Stimulated activated CD8-positive, alpha-beta memory T cell treated with anti-CD3 and anti-CD28 coated beads, Interleukin-4, amount 100 ng/mL, for 1 hour (primary cell): ENCODE data around the gene RFX1.
"Not testable (repeated sequence)": the region's sequence is repeated elsewhere in the genome, so short reads cannot be mapped to it uniquely, and the experiment has no call there.

Experiments used
- DNase-seq, 2 donors: peaks; one replicate each; pipeline ENCODE4 v3.0.0-alpha.2; 2020; ENCODE audit warnings: low read depth in 2 of 2, low spot score in 1 of 2

RFX1 gene

DNA sequence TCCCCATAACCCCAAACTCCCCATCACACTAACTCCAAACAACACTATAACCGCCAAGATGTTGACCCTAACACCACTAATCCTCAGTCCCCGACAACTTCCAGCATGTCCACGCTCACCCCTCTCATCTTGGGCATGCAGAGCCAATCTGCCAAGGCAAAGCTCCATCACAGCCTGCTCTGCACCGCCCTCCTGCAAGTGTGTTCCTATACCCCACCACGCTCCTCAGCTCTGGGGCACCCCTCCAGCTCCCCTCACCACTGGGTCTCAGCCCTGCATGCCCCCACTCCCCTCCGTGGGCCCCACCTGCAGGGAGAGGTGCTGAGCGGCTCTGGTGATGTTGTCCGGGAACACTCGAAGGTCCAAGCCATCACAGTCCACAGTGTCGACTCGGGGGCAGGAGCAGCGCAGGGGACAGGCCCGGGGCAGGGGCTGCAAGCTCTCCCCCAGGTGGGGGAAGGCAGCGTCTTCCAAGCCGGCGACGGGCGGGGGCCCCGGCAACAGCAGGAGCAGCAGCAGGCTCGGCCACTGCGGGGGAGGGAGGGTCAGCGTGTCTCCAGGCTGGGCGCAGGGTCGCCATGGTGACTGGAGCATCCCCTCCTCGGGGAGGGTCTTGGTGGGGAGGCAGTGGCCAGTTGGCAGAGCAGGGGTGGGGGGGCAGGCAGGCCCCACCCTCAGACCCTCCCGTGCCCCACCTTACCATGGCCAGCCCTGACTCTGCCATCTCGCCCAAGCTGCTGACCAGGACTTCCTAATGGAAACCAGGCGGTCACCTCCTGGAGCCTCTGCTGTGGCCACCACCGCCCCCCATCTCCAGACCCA lies 68.4 kb downstream of the RFX1 start:
- DNase-seq: no peak

DNA sequence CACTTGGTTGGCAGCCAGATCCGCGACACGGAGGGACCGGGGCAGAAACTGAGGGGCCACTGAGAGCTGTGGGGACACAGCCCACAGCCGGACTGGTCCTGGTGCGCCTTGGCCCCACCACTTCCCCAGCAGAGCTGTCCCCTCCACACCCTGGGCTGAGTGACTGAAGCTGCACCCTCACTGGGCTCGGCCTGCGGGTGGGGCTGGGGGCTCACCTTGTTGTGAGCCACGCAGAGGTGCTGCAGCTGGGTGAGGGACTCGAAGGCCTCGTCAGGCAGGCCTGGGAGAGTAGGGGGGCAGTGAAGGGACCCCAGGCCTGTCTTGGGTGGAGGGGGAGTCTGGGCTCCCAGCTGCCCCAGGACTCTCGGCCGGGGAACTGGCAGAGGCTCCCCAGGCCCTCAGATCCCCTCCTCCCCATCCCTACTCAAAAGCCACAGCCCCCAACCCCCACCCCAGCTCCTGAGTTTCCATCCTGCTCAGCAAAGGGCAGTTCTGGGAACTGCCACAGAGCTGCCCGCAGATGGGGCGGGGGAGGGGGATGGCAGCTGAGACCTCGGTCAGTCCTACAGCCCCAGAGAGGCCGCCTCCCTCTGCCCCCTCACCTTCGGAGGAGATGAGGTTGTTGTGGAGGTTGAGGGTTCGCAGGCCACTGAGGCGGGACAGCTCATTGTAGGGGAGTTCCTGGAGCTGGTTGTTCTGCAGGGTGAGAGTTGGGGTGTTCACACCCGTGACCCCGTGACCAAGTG lies 70.2 kb downstream of the RFX1 start:
- no peak for DNase-seq

DNA sequence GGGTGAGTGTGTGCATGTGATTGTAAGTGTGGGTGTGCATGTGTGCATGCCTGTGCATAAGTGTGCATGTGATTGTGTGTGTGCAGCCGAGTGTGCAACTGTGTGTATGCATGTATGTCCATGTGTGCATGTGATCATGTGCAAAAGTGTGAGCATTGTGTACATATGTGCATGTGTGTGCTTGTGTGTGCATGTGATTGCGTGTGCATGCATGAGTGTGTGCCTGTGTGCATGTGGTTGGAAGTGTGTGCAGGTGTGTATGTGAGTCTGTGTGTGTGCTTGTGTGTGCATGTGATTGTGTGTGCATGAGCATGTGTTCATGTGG lies 71.4 kb downstream of the RFX1 start:
- no peak for DNase-seq

DNA sequence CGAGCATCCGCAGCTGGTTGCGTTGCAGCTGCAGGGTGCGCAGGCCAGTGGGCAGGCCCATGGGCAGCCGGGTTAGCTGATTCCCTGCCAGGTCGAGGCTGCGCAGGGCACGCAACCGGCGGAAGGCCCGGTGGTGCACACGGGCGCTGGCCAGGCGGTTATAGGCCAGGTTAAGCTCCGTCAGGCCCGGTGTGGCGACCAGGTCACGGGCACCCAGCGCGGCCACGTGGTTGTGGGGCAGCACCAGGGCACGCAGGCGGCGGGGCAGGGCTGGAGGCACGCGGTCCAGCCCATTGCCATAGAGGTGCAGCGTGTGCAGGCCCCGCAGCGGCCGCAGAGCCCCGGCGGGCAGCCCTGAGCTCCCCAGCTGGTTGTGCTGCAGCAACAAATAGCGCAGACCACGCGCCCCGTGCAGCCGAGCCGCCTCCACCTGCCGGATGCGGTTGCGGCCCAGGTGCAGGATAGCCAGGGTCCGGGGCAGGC lies 73.2 kb downstream of the RFX1 start:
- DNase-seq: no peak

DNA sequence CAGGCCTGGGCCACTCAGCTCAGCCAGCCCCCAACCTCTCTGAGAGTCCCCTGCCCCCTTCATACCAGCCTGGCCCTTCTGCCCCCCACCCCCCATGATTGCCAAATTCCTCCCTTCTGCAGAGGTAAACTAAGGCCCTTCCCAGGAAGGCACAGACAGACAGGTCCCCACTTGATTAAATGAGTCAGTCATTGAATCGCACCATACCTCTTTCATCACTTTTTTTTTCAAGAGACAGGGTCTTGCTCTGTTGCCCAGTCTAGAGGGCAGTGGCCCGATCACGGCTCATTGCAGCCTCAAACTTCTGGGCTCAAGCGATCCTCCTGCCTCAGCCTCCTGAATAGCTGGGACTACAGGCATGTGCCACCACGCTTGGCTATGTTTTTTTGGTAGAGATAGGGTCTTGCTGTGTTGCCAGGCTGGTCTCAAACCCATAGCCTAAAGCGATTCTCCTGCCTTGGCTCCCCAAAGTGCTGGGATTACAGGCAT lies 73.9 kb downstream of the RFX1 start:
- no peak for DNase-seq

DNA sequence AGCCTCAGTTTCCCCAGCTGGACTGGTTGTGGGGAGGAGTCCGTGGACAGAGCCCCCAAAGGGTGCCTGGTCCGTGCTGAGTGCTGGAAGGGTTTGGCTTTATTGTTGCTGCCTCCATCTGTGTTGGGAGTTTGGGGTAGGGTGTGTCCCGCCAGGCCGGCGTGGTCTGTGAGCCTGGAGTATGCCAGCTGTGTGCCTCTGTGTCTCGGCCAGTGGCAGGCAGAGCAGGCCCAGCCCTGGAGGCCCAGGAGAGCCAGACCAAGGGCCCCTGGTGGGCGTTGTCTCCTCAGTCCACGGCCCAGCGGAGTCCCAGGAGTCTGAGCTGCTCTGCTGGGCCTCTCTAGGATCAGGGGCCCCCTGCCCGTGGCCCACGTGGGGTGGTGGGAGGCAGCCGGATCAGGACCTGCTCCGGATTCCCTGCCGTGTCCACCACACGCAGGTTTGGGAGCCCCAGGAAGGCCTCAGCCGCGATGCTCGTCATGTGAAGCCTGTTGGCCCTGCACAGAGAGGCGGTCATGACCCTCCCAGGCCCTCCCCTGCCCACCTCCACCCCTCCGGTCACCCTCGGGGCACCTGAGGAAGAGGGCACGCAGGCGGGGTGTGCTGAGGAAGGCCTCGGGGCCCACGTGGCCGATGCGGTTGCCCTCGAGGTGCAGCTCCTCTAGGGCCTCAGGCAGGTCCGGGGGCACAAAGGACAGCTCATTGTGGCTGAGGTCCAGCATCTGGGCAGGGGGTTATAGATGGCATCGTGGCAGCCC lies 74.5 kb downstream of the RFX1 start:
- DNase-seq: no peak

DNA sequence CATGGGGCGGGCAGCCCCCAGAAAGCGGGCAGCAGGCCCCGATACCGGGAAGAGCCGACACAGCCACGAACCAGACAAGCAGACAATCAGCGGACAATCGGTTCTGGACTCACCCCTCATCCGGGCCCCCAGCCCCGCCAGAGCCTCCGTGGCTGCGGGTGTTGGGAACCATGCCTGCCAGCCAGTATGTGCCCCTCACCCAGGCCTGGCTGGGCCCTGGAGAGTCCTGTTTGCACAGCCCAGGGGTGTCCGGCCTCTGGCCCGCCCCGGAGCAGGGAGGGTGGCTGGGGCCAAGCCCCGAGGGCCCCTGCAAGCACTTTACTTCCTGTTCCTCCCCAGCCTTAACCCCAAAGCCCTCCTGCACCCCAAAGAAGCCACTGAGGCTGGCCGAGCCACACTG lies 75.7 kb downstream of the RFX1 start:
- DNase-seq: no peak

DNA sequence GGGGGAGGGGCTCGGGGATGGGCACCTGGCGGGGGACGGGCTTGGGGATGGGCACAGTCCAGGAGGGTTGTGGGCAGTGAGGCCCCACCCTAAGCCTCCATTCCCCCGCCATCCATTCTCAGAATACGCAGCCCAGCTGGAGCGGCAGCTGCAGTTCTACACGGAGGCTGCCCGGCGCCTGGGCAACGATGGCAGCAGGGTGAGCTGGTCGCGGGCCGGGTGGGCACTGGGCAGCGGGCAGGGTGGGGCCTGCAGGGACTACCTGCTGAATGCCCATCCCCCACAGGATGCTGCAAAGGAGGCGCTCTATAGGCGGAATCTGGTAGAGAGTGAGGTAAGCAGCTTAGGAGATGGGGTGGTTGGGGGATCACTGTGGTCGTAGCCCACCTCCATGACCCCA lies 76.2 kb downstream of the RFX1 start:
- no peak for DNase-seq

DNA sequence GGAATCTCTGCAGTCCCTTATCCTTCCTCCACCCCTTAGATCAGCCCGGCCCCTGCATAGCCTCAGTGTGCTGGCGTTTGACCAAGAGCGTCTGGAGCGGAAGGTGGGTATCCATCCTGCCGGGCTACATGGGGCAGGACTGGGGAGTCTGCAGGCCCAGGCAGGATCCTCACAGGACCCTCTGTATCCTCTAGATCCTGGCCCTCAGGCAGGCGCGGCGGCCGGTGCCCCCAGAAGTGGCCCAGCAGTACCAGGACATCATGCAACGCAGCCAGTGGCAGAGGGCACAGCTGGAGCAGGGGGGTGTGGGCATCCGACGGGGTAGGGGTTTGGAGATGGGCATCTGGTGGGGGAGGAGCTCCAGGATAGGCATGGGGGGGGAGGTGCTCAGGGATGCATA lies 76.8 kb downstream of the RFX1 start:
- no peak for DNase-seq

DNA sequence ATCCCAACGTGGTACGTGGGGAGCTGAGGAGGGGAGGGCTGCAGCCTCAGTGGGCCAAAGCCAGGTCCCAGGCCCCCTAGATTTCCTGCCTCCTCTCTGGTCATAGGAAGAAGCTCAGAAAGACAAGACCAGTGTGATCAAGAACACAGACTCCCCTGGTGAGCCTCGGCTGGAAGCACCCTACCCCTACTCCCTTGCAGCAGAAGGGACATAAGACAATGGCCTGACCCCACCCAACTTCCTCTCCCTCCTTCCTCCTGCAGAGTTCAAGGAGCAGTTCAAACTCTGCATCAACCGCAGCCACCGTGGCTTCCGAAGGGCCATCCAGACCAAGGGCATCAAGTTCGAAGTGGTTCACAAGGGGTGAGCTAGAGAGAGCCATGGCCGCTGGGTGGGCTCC lies 79.4 kb downstream of the RFX1 start:
- DNase-seq: no peak

DNA sequence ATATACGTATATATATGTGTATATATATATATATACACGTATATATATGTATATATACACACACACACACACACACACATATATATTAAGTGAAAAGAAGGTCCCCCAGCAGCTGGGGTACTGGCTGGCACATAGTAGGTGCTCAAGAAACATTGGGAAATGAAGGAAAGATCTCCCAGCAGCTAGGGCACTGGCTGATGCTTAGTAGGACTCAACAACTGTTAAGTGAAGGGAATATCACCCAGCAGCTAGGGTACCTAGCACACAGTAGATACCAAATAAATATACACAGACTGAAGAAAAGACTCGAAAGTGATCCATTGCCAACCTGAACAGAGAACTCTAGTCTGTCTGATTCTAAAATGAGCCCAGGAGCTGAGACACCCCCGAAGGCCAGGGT lies 80.1 kb downstream of the RFX1 start:
- DNase-seq: no peak

DNA sequence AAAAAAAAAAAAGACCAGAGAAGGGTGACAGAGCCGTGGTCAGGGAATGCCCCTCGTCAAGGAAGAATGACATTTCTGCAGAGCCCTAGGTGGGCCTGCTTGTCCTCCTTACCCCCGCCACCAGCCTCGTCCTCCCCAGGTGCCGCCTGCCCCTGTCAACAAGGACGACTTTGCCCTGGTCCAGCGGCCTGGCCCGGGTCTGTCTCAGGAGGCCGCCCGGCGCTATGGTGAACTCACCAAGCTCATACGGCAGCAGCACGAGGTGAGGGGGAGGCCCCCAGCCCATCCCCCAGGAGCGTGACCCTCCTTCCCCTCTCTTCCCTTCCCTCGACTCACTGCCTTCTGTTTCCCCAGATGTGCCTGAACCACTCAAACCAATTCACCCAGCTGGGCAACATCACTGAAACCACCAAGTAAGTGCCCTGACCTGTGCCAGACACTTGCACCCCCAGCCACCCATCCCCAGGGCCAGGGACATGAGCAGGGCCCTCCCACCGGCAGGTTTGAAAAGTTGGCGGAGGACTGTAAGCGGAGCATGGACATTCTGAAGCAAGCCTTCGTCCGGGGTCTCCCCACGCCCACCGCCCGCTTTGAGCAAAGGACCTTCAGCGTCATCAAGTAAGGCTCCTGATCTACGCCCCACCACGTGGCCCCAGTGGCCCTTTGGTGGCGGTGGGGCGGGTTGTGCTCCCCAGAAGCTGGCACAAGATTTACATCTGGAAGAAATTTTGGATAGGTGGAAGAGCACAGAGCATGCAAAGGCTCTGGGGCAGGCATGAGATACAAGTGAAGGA lies 82.7 kb downstream of the RFX1 start:
- no peak for DNase-seq

DNA sequence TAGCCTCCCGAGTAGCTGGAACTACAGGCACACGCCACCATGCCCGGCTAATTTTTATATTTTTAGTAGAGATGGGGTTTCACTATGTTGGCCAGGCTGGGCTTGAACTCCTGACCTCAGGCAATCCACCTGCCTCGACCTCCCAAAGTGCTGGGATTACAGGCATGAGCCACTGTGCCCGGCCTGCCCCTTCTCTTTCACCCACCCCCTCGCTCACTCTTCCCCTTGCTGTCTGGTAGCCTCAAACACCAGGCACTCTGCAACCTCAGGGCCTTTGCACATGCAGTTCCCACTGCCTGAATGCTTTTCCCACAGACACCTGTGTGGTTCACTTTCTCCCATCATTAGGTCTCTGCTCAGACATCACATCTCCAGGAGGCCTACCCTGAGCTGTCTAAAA lies 84.0 kb downstream of the RFX1 start:
- DNase-seq: not testable (repeated sequence)

DNA sequence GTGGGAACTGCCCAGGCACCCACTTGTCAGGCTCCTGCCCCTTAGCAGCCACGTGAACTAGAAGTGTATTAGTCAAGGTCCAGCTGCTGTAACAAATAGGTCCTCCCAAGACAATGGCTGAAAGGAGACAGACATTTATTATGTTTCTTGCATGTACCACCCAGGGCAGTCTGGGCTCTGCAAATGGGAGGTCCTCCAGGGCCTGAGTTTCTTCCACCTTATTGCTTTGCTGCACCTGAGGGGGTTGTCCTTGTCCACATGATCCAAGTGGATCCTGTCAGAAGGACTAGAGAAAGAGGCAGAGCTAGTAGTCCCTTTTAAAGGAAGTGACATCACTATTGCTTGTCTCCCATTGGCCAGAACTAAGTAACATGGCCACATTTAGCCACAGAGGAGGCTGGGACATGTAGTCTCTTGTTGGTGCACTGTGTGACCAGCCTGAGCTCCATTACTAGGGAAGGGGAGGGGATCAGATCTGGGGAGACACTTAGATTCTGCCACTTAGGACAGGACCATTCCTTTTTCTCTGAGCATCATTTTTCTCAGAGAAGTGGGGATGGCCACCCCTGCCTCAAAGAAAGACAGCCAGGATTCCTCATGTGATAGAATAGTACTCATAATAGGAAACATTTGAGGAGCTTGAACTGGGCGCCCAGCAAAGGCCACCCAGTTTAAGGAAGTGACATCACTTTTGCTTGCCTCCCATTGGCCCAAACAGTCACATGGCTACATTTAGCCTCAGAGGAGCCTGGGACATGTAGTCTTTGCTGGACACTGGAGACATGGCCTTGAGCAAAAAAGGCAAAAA lies 85.0 kb downstream of the RFX1 start:
- no peak for DNase-seq

DNA sequence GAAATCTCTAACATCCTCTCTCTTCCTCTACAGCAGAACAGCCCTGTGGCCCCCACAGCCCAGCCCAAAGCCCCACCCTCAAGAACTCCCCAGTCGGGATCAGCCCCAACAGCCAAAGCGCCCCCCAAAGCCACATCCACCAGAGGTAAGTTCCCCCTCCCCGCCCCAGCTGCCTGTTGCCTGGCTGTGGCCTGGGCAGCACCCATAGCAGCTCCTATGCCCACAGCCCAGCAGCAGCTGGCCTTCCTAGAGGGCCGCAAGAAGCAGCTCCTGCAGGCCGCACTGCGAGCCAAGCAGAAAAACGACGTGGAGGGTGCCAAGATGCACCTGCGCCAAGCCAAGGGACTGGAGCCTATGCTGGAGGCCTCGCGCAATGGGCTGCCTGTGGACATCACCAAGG lies 85.6 kb downstream of the RFX1 start:
- no peak for DNase-seq

DNA sequence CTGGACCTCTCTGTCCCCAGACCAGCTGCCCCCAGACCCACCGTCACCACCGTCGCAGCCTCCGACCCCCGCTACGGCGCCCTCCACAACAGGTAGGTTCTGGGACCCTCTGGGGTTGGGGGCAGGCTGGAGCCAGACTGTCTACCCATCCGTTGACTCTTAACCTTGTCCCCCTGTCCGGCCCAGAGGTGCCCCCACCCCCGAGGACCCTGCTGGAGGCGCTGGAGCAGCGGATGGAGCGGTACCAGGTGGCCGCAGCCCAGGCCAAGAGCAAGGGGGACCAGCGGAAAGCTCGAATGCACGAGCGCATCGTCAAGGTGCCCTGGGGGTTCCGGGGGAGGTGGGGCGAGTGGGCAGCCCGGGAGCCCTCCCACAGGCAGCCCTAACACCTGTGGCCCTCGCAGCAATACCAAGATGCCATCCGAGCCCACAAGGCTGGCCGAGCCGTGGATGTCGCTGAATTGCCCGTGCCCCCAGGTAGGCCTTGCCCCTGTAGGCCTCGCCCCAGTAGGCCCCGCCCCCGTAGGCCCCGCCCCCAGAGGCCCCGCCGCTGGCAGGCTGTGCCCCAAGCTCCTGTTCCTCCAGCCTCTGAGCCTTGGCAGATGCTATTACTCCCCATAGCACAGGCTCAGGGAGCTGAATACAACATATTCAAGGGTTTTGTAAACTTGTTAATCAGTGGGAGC lies 87.3 kb downstream of the RFX1 start:
- no peak for DNase-seq

DNA sequence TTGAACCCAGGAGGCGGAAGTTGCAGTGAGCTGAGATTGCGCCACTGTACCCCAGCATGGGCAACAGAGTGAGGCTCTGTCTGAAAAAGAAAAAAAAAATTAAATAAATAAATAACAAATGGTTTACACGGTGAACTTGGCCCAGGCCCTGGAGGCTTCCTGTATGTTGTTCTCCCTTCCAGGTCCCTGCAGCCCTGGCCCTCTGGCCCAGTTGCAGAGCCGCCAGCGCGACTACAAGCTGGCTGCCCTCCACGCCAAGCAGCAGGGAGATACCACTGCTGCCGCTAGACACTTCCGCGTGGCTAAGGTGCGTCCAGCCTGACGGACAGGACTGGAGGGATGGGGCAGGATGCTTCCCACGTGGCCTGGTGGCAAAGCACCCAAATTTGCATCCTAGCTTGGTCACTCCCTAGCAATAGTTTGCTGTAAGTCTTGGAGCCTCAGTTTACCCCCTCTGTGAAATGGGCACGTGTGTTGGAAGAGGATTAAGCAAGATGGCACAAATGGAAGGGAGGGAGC lies 88.2 kb downstream of the RFX1 start:
- no peak for DNase-seq

DNA sequence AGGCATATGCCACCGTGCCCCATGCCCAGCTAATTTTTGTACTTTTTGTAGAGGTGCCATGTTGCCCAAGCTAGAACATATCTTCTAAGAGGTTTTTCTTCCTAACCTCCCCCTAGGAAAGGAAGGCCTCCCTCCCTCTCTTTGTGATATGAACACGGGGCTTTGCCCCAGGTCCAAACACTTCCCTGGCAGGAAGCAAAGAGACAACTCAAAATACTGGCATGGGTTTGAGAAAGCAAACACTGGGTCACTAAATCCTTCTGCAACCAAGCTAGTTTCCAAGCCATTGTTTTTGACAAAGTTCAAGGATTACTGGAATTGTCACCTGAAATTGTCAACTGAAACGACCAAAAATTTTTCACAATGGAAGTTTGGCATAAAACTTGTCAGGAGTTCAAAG lies 91.3 kb downstream of the RFX1 start:
- no peak for DNase-seq

DNA sequence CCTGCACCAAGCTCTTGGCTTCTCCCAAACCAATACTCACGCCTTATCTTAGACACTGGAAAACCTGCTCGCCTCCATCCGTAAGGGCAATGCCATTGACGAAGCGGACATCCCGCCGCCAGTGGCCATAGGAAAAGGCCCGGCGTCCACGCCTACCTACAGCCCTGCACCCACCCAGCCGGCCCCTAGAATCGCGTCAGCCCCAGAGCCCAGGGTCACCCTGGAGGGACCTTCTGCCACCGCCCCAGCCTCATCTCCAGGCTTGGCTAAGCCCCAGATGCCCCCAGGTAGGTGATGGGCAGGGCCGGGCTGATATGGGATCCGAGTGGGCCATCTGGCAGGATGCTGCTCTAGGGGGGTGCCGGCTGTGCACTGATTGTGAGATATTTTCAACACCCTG lies 92.8 kb downstream of the RFX1 start:
- no peak for DNase-seq
